NT2/D1 (cell line): ENCODE results near the gene FAM110A.

Experiments
- SUZ12 ChIP-seq: IDR thresholded peaks from 2 replicates; pipeline ENCODE4 v1.6.1; 2011; ENCODE audit not compliant: insufficient read length, insufficient read depth; ENCODE audit errors: extremely low read depth
- YY1 ChIP-seq: IDR thresholded peaks from 2 replicates; pipeline ENCODE4 v1.6.1; 2011; ENCODE audit not compliant: insufficient read length, insufficient read depth
- ZNF274 ChIP-seq: IDR thresholded peaks from 2 replicates; pipeline ENCODE4 v1.6.1; 2011; ENCODE audit warnings: mild to moderate bottlenecking, low read depth, low read length

DNA sequence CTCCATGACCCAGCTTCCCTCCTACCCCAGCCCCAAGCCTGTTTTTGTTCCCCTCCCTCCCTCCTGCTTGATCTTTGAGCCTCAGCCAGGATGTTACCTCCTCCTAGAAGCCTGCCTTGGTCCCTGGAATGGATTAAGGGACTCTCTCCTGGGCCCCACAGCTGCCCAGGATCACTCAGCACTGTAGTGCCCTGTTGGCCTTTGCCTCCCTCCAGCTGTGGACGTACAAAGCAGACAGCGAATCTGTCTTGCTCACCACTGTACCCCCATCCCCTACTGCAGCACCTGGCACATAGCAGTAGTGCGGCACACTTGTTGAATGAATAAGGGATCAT is 11.8 kb upstream of the FAM110A start:
- TF ChIP-seq SUZ12 (no peak), YY1 (no peak), ZNF274 (no peak)
